Measurements from ENCODE around the gene EFTUD2.

Gene EFTUD2

DNA sequence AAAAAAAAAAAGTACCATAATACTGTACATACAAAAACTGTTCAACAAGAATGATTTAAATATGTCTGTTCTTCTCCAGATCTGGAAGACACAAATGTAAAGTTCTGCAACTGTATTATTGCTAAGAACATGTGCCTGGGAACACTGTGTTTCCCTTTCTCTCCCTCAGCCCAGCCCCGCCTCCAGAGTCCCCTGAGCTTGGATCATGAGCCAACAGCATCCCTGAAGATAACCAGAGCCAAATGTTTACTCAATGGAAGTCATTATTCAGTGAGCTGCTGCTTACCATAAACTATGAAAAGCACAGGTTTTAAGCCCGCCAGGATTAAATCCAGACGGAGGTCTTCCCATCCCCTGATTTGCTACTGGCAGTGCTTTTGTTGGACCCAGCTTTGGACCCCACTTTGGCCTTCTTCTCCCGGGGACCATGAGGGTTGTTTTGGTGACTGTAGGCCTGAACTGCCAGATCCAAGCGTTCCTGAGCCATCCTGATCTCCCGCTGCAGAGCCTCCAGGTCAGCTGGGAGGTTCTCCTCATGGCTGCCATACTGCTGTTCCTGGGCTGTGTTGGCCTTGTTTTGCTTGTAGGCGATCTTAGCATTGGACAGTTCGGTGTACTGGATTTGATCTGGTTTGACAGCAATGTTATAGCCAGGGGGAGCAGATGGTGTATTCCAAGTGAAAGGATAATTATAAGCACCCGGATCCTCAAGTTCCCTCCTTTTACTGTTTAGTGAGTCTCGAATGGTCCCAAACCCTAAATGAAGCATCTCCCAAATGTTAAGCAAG, 94.7 kb downstream of the EFTUD2 start:
- no peak for DNase-seq

DNA sequence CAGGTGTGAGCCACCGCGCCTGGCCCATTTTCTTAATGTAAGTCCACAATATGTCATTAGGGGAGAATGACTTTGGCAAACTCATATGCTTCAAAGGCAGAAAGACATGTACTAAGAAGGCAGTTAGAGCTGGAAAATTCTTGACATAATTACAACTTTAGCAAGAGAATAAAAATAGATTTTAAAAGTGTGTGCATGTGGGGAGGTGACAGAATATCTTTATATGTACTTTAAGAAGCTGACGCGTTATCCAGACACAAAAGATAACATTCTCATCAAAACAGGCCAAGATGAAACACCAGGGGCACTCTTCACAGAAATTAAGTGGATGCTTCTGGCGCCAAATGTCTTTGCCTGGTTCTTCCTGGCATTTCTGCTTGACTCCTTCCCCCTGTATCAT, 97.4 kb downstream of the EFTUD2 start:
- no peak for DNase-seq
